GM19463 (cell line): ENCODE measurements around the gene GABRB1.

Experiments used
- ATAC-seq: cut with Tn5 transposase; IDR thresholded peaks from one replicate; pipeline ENCODE4 v1.9.1; 2021; ENCODE audit warnings: mild to moderate bottlenecking, moderate library complexity; ENCODE audit not compliant: unreplicated experiment

Gene GABRB1

DNA sequence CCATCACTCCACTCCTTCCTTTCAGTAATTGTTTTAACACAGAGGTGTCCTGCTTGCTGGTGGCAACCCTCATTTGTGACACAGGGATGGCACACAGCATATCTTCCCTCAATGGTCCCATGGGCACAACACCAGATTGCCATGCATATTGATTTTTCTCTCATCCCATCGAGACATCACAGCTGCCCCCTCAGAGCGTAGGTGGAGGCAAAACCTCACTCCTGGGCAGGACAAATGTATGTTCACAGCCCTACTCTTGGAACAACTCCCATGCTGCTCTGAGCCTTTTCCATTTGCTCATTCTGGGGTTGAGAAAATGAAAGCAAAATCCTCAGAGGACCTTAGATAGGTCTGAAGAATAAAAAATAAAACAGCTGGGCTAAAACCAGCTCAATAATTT is 172.2 kb downstream of the GABRB1 start:
- ATAC-seq, result no peak

GRCh38 chr4:47207555-47207954 is 176.2 kb downstream of the GABRB1 start:
- no peak for ATAC-seq

GRCh38 chr4:47209833-47210232 is 178.5 kb downstream of the GABRB1 start:
- no peak for ATAC-seq

GRCh38 chr4:47210828-47211227 is 179.5 kb downstream of the GABRB1 start:
- no peak for ATAC-seq

DNA sequence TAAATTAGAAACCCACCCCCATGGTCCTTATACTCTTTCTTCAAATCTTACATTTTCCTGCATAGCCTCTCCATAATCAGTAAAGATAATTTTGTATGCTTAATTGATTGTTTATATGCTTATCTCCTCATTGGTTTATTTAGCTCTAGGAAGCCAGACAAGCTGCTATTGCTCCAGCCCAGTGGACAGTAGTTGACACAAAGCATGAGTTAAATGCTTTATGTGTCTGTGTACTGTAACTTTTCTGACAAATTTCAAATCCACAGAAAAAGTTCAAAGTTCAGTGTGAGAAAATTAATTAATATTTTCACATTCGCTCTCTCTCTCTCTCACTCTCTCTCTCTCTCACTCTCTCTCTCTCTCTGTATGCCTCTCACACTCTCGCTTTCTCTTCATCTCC is 181.7 kb downstream of the GABRB1 start:
- ATAC-seq, result no peak

GRCh38 chr4:47213539-47213938 is 182.2 kb downstream of the GABRB1 start:
- no peak for ATAC-seq

- no peak for ATAC-seq
These were observed 182.6 kb downstream of the GABRB1 start for GRCh38 chr4:47213971-47214370.

- ATAC-seq, result no peak
These were observed 184.4 kb downstream of the GABRB1 start for GRCh38 chr4:47215759-47216158.

- ATAC-seq, result no peak
These were observed 185.9 kb downstream of the GABRB1 start for GRCh38 chr4:47217291-47217690.

DNA sequence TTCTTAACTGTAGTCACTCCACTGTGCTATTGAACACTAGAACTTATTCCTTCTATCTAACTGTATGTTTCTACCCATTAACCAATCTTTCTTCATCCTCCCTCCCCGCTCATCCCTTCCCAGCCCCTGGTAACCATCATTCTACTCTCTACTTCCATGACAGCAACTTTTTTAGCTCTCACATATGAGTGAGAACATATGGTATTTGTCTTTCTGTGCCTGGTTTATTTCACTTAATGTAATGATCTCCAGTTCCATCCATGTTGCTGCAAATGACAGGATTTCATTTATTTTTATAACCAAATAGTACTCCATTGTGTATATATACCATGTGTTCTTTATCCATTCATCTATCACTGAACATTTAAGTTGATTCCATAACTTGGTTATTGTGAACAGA is 186.5 kb downstream of the GABRB1 start:
- no peak for ATAC-seq

- no peak for ATAC-seq
These were observed 187.3 kb downstream of the GABRB1 start for GRCh38 chr4:47218631-47219030.

GRCh38 chr4:47219586-47219985 is 188.2 kb downstream of the GABRB1 start:
- ATAC-seq, result no peak

GRCh38 chr4:47221721-47222120 is 190.4 kb downstream of the GABRB1 start:
- ATAC-seq, result no peak

DNA sequence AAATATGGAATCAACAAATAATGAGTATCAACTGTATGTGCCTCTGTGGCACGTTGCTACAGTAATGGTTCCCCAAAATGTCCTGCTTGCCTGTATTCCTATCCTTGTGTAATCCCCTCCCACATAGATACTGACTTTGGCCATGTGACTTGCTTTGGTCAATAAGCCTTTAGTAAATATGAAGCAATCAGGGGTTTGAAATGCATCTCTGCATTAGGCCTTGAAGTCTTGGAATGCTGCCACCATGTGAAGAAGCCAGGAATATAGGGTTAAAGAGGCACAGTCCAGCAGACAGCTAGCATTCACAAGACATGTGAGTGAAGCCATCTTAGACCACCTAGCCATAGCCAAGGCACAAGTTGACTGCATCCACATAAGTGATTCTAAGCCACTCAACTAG is 190.9 kb downstream of the GABRB1 start:
- ATAC-seq, result no peak

GRCh38 chr4:47224361-47224760 is 193.0 kb downstream of the GABRB1 start:
- no peak for ATAC-seq

- no peak for ATAC-seq
These were observed 204.4 kb downstream of the GABRB1 start for GRCh38 chr4:47235721-47236120.

DNA sequence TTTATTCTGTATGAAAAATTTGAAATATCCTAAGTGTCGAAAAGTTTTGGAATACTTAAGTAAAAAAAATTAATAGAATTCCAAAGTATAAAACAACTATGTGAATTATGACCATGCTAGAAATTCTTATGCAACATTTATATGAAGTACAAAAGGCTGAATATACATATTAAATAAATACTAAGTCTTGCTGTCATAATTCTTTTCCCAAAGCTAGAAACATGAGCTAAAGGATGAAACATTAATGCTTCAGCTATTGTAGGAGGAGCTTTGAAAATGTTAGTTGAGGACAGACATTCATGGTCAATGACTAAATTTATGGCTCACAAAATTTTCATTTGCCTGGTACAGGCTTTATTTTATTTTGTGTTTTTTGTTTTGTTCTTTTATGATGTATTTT is 207.3 kb downstream of the GABRB1 start:
- ATAC-seq, result no peak

- ATAC-seq, result no peak
These were observed 208.3 kb downstream of the GABRB1 start for GRCh38 chr4:47239649-47240048.

DNA sequence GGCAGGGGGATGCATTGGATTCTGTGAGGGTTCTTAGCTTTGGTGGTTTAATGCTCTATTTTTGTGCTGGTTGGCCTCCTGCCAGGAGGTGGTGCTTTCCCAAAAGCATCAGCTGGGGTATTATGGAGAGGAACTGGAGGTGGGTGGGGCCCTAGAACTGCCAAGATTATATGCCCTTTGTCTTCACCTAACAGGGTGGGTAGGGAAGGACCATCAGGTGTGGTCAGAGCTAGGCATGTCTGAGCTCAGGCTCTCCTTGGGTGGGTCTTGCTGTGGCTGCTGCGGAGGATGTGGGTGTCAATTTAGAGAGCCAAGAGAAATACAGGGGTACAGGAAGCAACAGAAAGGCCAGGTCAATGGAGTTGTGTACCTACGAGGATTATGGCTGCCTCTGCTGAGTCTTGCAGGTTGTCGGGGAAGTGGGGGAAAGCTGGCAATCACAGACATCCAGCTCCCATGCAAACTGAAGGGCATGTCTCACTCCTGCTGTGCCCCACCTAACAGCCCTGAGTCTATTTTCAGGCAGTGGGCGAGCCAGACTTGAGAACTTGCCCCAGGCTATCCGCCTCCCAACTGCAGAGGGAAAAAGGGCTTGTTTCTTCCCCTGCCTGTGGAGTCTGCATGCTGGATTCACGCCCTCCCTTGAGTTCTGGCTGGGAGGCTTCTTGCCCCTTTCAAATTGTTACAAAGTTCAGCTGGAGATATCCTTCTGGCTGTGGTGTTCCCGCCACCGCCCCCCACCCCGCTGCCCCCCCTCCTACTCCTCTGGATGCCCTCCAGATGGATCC is 220.2 kb downstream of the GABRB1 start:
- no peak for ATAC-seq

GRCh38 chr4:47263721-47264120 is 232.4 kb downstream of the GABRB1 start:
- ATAC-seq, result no peak

DNA sequence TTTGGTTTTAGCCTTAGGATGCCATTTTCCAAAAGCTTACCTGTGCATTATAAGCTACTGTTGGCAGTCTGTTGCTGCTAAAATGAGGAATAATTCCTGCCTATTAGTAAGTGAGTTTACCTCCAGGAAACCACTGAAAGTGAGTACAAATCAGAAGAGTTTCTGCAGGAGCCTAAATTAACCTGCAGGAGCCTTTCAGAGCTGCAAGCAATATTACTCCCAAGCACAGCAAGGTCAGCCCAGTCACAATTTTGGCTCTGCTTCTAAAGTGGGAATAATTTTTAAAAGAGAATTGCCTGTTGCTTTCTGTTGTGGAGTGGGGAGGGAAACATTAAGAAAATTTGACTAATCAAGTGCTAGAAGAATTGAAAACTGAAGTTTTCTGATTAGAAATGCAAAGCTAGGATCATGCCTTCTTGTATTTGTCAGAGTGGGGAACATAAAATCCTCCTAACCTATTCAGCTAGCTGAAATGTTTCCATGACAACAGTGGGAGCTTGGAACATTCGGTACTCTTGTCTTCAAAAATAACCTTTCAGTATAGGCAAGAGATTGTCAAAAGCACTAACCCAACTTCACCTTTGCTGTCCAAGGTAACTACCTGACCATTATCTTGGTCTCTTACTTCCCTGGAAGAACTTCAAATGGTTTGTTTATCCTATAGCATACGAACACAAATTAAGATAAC is 239.0 kb downstream of the GABRB1 start:
- ATAC-seq, result no peak

DNA sequence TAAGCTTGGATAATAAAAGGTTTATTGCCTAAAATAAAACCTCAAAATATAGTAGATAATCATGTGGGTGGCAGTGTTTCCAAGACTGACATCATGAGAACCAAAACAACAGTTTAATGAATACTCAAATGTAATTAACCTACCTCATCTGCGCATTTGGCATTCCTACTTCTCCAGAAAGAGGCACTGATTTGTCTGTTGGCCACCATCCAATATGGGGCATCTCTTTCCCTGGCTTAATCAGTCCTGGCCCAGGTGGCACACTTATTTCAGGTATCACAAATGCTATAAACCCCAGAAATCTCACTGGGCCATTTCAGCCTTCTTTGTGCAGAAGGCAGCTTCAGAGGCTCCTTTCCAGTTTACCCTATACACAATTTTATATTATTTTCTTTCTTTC is 239.9 kb downstream of the GABRB1 start:
- ATAC-seq, result no peak

DNA sequence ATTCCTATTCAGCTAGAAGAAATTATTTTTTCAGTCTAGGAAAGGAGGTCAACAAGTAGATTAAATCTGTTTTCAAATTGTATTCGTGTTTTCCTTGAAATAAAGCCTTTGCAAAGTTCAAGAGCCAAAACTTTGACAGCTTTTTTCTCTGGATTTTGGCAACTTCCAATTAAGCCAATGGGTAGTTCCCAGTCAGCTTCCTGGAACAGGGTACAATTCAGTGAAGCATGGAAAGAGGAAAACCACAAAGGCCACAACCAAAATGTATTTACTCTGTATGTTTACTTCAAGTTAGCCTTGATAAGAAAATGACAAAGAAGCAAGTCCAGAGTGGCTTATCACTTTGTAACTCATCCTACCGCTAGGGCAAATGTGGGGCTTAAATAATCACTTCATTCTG is 243.5 kb downstream of the GABRB1 start:
- no peak for ATAC-seq
